Breast epithelium (tissue), 4 donors: ENCODE measurements around the gene ADAMTS5. TPM values are rescaled to one million over a fixed set of nuclear protein-coding genes. Genes with fewer than 3 reads are reported as not detected.

Experiments
- DNase-seq, 2 donors: peaks; one replicate each; pipeline ENCODE4 v3.0.0-alpha.2; 2019; ENCODE audit warnings: low spot score in 2 of 2
- H3K27ac ChIP-seq, 2 donors: fragments of 200-600 bp; sonication (generic) in 1 of 2; one replicate each; pipeline ENCODE4 v1.5.1; 2016 to 2019; ENCODE audit warnings: mild to moderate bottlenecking in 1 of 2
- H3K27me3 ChIP-seq, 2 donors: fragments of 200-600 bp; sonication (generic) in 1 of 2; one replicate each; pipeline versions ENCODE4 v1.5.1 to v1.6.0; 2017 to 2019; ENCODE audit warnings: control low read depth in 1 of 2, mild to moderate bottlenecking in 1 of 2
- H3K36me3 ChIP-seq: fragments of 200-600 bp; one replicate; pipeline ENCODE4 v1.5.1; 2019
- H3K4me1 ChIP-seq, 2 donors: fragments of 200-600 bp; sonication (generic); one replicate each; pipeline ENCODE4 v1.5.1; 2016 to 2019; ENCODE audit warnings: control low read depth in 1 of 2
- H3K4me3 ChIP-seq, 3 donors: fragments of 200-600 bp; sonication (generic); 1 replicate in 2 of 3; 2 replicates in 1 of 3; pipeline ENCODE4 v1.5.1; 2016 to 2019; ENCODE audit warnings: mild to moderate bottlenecking in 3 of 3, moderate library complexity in 2 of 3
- H3K9me3 ChIP-seq, 2 donors: fragments of 200-600 bp; sonication (generic) in 1 of 2; one replicate each; pipeline ENCODE4 v1.5.1; 2016 to 2019; ENCODE audit warnings: control low read depth in 1 of 2
- CTCF ChIP-seq, 3 donors: fragments of 450-650 bp; IDR thresholded peaks; one replicate each; pipeline ENCODE4 v1.5.1; 2016 to 2017; ENCODE audit warnings: antibody characterized with exemption in 3 of 3, mild to moderate bottlenecking in 3 of 3, moderate library complexity in 3 of 3
- POLR2A ChIP-seq: fragments of 450-650 bp; IDR thresholded peaks from one replicate; pipeline ENCODE4 v1.6.1; 2016; ENCODE audit warnings: antibody characterized with exemption, mild to moderate bottlenecking, moderate library complexity
- POLR2AphosphoS5 ChIP-seq, 3 donors: sonication (generic); formaldehyde crosslinking; IDR thresholded peaks; one replicate each; pipeline ENCODE4 v1.6.1; 2017; ENCODE audit warnings: antibody characterized with exemption in 3 of 3
- intact Hi-C: fragments of 100-400 bp; cut with DNase I; formaldehyde crosslinking; loops from one replicate; pipeline ENCODE4 v1.15.1; 2023; ENCODE audit warnings: low total_unique reads
- total RNA-seq, 3 donors: library from RNA; depleted of rRNA; stranded (reverse); fragments of >200 nt; gene quantifications; one replicate each; pipeline ENCODE4 v1.1.0, GENCODE V29; 2016

ADAMTS5 gene
- total RNA-seq, result 10 to 100 TPM; 14.8 to 89.3 (median 34.4) TPM

DNA sequence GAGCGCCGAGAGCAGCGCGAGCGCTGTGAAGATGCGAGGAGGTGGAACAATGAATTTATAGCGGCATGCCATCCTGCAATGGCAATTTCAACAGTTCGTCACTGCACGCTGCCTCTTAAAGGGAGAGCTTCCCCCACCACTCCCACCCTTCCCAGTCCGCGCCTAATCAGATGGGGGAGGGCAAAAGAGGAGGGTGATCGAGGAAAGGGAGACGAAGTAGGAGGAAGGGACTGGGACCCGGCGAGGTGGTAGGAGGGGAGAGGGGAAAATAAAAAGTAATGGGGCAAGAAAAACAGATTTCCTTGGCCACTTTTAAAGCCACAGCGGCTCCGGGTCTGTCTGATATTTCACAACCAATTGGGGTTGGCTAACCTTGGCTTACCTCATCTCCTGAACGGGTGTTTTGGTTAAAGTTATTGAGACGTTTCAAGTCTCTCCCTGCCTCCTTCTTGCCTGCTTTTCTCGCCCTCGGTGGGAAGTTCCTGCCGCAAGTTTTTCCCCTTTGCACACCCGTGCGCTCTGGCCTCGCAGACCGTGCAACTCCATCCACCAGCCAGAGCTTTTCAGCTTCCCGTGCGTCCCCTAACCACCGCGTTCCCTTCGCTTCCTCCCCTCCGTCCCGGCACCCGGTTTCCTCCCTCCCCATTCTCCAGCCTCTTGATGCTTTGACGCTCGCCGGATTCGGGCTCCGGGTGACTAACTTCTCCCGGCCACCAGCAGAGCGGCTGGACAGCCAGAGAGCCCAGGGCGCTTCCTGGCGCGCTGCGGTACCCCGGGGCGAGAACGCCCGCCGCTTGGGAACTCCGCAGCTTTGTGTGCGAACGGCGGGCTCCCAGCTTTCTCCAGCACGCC, at the start of gene ADAMTS5:
TSS of gene ADAMTS5 (minus strand) at position 27 of the 852 bp plus-strand sequence. CDS start 697 bp downstream, outside the sequence.
- no peaks in the 10 kb centered on the region for H3K9me3 ChIP-seq
- DNase-seq, result peak; percentile 40 to 53
- H3K4me3 ChIP-seq, result peak within 1 kb of the TSS; percentile 53 to 90 (median 74)
- H3K27ac ChIP-seq, result peak within 1 kb of the TSS; percentile 87 to 98
- H3K36me3 ChIP-seq, result no peaks in the 10 kb centered on the region
- peak; percentile 51 for TF ChIP-seq POLR2A
- TF ChIP-seq CTCF (IDR thresholded peaks at IDR 0.05), result no peak
- peak; percentile 37 to 80 (median 62) for TF ChIP-seq POLR2AphosphoS5 (IDR thresholded peaks at IDR 0.05)
- intact Hi-C loops, result no loop called here
- peaks cover 0 to 6% of the 10 kb centered on the region in 2 donors for H3K4me1 ChIP-seq
- H3K27me3 ChIP-seq, result peaks cover 0 to 17% of the 10 kb centered on the region in 2 donors

GRCh38 chr21:27001526-27001925, 34.6 kb upstream of the ADAMTS5 start:
- Histone ChIP-seq H3K4me3 (no peak overlapping the region), H3K9me3 (no peaks in the 10 kb centered on the region), H3K27me3 (no peaks in the 10 kb centered on the region), H3K36me3 (no peaks in the 10 kb centered on the region), H3K4me1 (no peaks in the 10 kb centered on the region), H3K27ac (no peak overlapping the region)
- DNase-seq, result no peak
- intact Hi-C loops, result no loop called here
- TF ChIP-seq POLR2AphosphoS5 (IDR thresholded peaks at IDR 0.05) (no peak), CTCF (IDR thresholded peaks at IDR 0.05) (no peak), POLR2A (no peak)

GRCh38 chr21:26983576-26983975, 16.7 kb upstream of the ADAMTS5 start:
- no peak overlapping the region for H3K27ac ChIP-seq
- DNase-seq, result no peak
- no peaks in the 10 kb centered on the region for H3K36me3 ChIP-seq
- no peaks in the 10 kb centered on the region for H3K27me3 ChIP-seq
- H3K4me3 ChIP-seq, result no peak overlapping the region
- peaks cover 6 to 14% of the 10 kb centered on the region in 2 donors for H3K9me3 ChIP-seq
- intact Hi-C loops, result loop anchor here (10.0 kb wide), 1 partner anchor 1471 kb away; no protein-coding TSS in a partner anchor
- TF ChIP-seq CTCF (IDR thresholded peaks at IDR 0.05) (no peak), POLR2AphosphoS5 (IDR thresholded peaks at IDR 0.05) (no peak), POLR2A (no peak)
- no peaks in the 10 kb centered on the region for H3K4me1 ChIP-seq

DNA sequence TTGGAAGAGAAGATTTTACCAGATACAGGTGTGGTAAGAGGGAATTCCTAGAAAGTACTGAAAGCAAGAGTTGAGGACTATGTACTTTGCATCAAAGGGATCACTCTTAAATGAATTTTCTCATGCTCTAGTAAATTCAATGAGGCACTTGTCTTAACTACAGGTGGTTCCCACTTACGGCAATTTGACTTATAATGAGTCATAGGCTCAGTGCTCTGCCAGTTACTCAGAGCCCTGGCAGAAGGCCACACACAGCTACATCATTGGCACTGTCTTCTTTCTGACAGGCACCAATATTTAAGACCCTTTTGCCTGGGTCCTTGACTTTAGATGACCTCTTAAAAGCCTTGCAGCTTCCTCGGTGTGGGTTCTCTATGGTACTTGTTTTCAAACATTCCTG, 15.9 kb upstream of the ADAMTS5 start:
- H3K4me1 ChIP-seq, result no peaks in the 10 kb centered on the region
- intact Hi-C loops, result loop anchor here (10.0 kb wide), 1 partner anchor 1472 kb away; no protein-coding TSS in a partner anchor
- TF ChIP-seq POLR2A, result no peak
- TF ChIP-seq CTCF (IDR thresholded peaks at IDR 0.05), result no peak
- no peak for TF ChIP-seq POLR2AphosphoS5 (IDR thresholded peaks at IDR 0.05)
- H3K36me3 ChIP-seq, result no peaks in the 10 kb centered on the region
- no peak overlapping the region for H3K4me3 ChIP-seq
- no peaks in the 10 kb centered on the region for H3K27me3 ChIP-seq
- H3K9me3 ChIP-seq, result peaks cover 0 to 6% of the 10 kb centered on the region in 2 donors
- no peak overlapping the region for H3K27ac ChIP-seq
- no peak for DNase-seq

GRCh38 chr21:26977746-26978145, 10.9 kb upstream of the ADAMTS5 start:
- TF ChIP-seq CTCF (IDR thresholded peaks at IDR 0.05) (no peak), POLR2A (no peak), POLR2AphosphoS5 (IDR thresholded peaks at IDR 0.05) (no peak)
- no peak overlapping the region for H3K4me3 ChIP-seq
- H3K9me3 ChIP-seq, result no peaks in the 10 kb centered on the region
- DNase-seq, result no peak
- intact Hi-C loops, result no loop called here
- no peaks in the 10 kb centered on the region for H3K4me1 ChIP-seq
- H3K27me3 ChIP-seq, result no peaks in the 10 kb centered on the region
- H3K27ac ChIP-seq, result no peak overlapping the region
- H3K36me3 ChIP-seq, result no peaks in the 10 kb centered on the region
